DMS53 treated with DMSO at 0.1 percent for 48 hours (cell line): ENCODE measurements around the gene CYP2A7.
"Not testable (repeated sequence)": the region's sequence is repeated elsewhere in the genome, so short reads cannot be mapped to it uniquely, and the experiment has no call there.

Source experiments
- DNase-seq: peaks from one replicate; lab custom pipeline; 2025; ENCODE audit not compliant: unreplicated experiment; lab: John Stamatoyannopoulos, UW

The CYP2A7 gene

DNA sequence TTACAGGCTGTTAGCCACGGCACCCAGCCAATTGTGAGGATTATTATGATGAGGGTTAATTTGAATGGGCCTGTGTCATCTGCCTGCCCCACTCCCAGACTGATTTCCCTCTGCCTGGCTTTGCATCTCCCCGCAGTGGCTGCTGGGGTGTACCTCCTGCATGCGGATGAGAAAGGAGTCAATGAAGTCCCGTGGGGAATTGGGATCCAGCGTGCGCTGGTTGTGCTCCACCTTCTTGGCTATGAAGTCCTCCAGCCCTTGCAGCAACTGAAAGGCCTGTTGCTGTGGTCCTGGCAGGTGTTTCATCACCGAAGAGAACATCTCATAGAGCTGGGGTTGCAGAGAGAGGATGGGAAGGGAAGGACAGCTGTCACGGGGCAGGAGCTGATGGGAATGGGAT lies 35.3 kb downstream of the CYP2A7 start:
- not testable (repeated sequence) for DNase-seq

DNA sequence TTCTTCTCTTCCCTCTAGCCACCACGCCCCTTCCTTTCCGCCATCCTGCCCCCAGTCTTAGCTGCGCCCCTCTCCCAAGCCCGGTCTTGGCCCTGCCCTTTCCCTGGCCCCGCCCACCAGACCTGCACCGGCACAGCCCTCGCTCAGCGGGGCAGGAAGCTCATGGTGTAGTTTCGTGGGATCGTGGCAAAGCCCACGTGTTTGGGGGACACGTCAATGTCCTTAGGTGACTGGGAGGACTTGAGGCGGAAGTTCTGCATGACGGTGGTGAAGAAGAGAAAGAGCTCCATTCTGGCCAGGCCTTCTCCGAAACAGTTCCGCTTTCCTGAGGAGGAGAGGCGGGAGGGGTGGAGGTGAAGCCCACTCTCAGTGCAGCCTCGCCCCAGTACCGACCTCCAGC lies 38.4 kb downstream of the CYP2A7 start:
- not testable (repeated sequence) for DNase-seq

DNA sequence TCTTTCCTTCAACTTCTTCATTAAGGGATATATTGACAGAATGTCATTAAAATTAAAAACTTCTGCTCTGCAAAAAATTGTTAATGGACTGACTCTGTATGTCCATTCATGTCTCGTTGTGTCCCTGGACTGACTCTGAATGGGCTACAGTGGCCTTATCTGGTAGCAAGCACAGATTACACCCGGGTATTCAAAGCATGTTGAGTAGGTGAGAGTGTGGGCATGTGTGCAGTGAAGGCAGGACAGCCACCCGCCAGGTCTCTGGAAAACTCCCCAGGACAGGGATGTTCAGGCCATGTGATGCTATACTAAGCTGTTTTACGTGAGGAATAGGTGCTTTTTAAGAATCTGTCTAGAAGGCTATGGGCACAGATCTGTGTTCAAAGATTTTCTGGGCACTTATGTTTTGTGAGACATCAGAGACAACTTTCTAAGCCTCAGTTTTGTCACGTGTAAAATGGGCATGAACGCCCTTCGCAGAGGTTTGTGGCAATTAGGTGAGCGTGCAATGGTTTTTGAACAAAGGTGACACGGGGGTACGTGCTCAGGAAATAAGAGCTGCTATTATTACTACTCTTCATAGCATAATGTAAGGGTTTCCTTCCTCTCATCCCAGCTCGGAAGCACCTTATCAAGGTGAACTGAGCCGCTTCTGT lies 38.9 kb downstream of the CYP2A7 start:
- not testable (repeated sequence) for DNase-seq

DNA sequence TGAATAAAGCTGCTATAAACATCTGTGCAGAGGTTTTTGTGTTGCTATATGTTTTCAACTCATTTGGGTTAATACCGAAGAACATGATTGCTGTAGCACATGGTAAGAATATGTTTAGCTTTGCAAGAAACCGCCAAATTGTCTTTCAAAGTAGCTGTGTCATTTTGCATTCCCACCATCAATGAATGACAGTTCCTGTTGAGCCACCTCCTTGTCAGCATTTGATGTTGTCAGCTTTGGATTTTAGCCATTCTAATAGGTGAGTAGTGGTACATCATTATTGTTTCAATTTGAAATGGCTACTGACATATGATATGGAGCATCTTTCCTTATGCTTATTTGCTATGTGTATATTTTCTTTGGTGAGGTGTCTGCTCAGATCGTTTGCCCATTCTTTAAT lies 40.0 kb downstream of the CYP2A7 start:
- not testable (repeated sequence) for DNase-seq

DNA sequence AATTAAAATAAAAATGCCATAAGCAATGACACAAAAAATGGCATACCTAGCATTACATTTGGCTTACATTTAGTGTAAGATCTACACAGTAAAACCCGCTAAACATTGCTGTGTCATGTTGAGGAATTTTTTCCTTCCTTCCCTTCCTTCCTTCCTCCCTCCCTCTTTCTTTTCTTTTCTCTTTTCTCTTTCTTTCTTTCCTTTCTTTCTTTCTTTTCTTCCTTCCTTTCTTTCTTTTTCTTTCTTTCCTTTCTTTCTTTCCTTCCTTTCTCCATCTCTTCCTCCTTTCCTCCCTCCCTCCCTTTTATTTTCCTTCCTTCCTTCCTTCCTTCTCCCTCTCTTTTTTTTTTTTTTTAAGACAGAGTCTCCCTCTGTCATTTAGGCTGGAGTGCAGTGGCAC lies 43.6 kb downstream of the CYP2A7 start:
- not testable (repeated sequence) for DNase-seq

DNA sequence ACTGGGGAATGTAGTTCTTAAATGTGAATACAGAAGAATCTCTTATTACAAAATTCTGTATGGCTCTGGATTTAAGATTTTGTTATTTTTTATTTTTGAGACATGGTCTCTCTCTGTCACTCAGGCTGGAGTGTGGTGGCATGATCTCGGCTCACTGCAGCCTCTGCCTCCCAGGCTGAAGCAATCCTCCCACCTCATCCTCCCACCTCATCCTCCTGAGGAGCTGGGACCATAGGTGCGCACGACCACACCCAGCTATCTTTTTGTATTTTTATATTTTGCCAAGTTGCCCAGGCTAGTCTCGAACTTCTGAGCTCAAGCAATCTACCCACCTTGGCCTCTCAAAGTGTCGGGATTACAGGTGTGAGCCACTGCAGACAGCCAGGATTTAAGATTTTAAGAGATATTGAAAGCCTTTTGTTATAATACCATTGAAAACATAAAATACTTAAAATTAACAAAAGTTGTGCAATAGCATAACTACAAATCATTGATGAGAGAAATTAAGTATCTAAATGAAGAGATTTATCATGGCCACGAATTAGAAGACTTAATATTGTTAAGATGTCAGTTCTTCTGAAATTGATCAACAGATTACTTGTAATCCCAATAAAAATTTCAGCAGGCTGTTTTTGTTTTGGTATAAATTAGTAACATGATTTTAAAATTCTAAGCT lies 45.1 kb downstream of the CYP2A7 start:
- no peak for DNase-seq

DNA sequence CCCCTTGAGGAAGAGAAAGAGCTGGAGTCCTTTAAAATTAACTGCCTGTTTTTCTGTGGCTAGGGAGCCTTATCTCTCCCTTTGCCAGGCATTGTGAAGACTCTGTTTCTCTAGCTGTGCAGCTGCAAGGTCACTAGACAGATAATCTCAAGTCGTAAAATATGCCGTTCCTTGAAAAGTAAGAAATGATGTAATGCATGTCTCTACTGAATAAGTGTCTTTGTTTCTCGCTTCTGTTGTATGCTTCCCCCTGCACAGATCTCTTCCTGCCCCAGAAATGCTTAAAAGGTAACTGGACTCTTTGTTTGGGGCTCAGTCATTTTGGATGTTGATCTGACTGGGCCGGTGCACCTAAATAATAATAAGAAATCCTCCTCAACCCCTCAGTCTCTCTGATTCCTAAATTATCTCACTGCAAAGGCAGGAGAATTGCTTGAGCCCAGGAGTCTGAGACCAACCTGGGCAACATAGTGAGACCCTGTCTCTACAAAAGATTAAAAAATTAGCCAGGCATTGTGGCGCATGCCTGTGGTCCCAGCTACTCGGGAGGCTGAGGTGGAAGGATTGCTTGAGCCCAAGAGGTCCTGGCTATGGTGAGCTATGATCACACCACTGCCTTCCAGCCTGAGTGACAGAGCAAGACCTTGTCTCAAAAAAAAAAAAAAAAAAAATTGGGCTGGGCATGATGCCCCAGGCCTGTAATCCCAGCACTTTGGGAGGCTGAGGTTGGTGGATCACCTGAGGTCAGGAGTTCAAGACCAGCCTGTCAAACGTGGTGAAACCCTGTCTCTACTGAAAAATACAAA lies 48.1 kb downstream of the CYP2A7 start:
- not testable (repeated sequence) for DNase-seq

DNA sequence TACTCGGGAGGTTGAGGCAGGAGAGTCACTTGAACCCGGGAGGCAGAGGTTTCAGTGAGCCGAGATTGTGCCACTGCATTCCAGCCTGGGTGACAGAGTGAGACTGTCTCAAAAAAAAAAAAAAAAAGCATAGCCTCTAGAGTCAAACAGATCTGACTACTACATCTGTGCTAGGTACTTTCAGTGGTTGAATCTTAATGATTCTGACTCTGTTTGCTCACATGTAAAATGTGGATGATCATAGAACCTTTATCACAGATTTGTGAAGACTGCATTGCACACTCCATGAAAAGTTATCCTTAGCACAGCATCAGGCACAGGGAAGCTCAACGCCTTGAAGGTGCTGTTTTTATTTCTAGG lies 49.6 kb downstream of the CYP2A7 start:
- not testable (repeated sequence) for DNase-seq

DNA sequence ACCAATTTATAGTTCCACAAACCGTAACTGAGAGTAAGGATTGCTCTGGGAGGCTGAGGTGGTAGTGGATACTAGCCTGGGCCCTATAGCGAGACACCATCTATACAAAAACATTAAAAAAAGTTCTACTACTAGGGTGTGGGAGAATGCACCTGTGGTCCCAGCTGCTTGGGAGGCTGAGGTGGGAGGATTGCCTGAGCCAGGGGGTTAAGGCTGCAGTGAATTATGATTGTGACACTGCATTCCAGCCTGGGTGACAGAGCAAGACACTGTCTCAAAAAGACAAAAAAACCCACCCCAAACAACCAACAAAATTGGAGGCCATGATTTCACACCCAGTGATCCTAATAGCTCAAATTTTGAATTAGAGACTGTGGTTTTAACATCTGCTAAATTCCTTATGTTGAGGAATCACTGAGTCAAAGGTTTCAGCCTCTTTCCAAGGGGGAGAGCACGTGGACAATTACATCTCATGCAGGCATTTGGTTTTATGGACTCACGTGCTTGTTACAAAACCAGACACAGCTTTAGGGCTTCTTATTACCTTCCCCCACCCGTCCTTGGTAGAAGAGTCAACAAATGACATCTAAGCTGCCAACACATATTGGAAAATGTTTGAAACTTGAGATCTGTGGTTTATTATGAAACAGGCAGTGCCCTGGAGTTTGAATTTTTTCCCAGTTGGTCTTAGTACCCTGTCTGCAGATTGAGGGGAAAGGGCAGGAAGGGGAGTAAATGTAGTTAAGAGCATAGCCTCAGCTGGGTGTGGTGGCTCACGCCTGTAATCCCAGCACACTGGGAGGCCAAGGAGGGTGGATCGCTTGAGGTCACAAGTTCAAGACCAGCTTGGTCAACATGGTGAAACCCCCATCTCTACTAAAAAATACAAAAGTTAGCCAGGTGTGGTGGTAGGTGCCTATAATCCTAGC lies 50.3 kb downstream of the CYP2A7 start:
- no peak for DNase-seq

DNA sequence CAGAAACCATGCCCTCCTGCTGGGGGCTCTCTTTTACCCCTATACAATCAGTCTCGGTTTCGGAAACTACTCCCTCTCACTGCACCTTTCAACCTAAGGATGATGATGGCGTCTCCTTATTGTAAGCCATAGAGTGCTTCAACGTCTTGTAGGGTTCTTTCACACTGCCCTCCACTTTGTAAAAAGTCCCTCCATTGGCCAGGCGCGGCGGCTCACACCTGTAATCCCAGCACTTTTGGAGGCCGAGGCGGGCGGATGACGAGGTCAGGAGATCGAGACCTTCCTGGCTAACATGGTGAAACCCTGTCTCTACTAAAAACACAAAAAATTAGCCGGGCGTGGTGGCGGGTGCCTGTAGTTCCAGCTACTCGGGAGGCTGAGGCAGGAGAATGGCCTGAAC lies 51.3 kb downstream of the CYP2A7 start:
- DNase-seq: not testable (repeated sequence)

DNA sequence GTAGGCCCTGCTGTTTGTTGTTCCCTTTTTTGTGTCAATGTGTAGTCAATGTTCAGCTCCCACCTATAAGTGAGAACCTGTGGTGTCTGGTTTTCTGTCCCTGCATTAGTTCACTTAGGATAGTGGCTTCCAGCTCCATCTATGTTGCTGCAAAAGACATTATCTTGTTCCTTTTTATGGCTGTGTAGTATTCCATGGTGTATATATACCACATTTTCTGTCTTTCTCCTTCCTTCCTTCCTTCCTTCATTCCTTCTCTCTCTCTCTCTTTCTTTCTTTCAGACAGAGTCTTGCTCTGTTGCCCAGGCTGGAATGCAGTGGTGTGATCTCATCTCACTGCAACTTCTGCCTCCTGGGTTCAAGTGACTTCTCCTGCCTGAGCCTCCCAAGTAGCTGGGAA lies 52.8 kb downstream of the CYP2A7 start:
- DNase-seq: no peak

DNA sequence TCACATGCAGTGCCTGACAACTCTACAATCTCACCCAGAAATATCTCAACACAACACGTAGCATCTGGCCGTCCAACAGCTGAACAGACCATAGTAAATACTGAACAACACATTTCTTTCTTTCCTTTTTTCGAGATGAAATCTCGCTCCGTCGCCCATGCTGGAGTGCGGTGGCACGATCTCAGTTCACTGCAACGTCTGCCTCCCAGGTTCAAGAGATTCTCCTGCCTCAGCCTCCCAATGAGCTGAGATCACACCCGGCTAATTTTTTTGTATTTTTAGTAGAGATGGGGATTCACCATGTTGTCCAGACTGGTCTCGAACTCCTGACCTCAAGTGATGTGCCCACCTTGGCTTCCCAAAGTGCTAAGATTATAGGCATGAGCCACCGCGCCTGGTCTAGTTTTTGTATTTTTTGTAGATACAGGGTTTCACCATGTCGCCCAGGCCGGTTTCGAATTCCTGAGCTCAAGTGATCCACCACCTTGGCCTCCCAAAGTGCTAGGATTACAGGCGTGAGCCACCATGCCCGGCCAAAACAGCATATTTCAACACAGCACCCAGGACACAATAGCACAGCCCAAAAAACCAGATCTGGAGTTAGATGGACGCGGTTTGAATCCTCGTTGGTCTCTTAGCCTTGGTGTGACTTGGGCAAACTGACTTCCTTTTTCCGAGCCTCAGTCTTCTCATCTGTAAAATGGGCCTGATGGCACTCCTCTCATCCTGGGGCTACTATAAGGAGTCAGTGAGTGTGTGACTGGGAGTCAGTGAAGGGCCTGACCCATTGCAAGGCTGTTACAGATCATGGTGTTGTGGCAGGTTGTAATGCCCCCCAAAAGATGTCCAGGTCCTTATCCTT lies 54.4 kb downstream of the CYP2A7 start:
- no peak for DNase-seq

DNA sequence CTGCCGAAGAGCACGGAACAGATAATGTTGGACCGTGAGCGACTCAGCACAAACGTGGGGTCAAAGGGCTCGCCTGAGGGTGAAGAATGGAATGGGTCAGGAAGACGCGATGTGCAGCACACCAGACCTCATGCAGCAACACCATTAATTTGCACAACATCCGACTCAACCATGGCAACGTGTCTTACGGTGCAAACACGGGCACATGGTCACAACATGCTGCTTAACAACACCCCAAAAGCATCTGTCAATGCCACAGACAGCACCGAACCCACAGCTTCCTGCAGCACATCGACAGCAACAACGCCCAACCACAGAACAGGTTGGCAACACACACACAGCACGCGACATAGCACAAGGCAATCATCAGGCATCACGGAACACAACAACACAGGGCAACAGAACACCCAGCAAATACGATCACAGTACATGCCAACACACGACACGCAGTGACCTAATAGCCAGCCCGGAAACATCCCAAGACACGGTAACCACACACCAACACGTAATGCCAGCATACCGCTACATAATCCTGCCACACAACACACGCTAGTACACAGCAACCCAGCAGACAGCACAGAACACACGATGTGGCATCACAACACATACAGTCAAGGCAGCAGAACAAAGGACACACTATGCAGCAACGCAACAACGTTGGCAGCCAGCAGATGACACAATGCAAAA lies 55.2 kb downstream of the CYP2A7 start:
- DNase-seq: not testable (repeated sequence)

DNA sequence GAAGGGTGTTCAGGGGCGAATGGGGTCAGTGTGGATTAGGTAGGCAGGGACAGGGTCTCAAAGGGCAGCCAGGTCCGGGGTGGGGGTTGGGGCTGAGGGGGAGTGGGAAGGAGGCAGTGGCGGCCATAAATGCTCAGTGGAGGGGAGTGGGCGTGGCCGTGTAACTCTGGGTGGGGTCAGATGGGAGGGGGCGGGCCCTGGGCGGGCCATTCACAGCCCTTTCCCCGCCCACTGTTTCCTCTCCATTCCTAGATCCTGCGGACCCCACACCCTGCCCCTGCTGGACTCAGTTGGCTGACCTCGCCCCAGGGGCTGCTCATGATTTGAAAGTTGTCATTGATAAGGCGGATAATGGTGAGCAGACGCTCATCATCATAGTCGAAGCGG lies 55.7 kb downstream of the CYP2A7 start:
- DNase-seq: not testable (repeated sequence)

DNA sequence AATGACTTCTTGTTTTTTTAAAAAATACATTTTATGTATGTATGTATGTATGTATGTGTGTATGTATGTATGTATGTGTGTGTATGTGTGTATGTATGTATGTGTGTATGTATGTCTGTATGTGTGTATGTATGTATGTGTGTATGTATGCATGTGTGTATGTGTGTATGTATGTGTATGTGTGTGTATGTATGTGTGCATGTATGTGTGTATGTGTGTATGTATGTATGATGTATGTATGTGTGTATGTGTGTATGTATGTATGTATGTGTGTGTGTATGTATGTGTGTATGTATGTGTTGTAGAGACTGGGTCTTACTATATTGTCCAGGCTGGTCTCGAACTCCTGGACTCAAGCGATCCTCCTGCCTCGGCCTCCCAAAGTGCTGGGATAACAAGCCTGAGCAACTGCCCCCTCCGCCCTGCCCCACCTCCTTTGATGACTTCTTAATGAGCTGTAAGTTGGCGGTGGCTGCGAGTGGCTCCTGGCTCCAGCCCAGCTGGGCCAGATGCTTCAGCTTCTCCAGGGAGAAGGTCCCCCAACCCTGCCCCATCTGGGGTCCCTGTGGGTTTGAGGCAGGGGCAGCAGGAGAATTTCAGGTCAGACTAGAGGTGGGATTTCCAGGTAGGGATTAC lies 56.5 kb downstream of the CYP2A7 start:
- DNase-seq: not testable (repeated sequence)
